ENCODE results near the gene PHOSPHO1. TPM values are rescaled to one million over a fixed set of nuclear protein-coding genes. Genes with fewer than 3 reads are reported as not detected.

PHOSPHO1 gene
- total RNA-seq, 1 experiment from 2014 or later: not detected

- no peaks in the 10 kb centered on the region for H3K4me1 Mint-ChIP-seq (ENCODE audit: insufficient read depth, unreplicated experiment)
- peaks cover 15% of the 10 kb centered on the region for H3K36me3 Mint-ChIP-seq (ENCODE audit: insufficient read depth, unreplicated experiment)
- peak; percentile 34 for DNase-seq (ENCODE audit: unreplicated experiment)
- H3K9me3 Mint-ChIP-seq (ENCODE audit: unreplicated experiment): no peaks in the 10 kb centered on the region
- POLR2A ChIA-PET: interaction anchor here (0.7 to 2.7 kb wide), 2 partner anchors 63 to 92 kb away, joined by 3 to 14 read pairs; no protein-coding TSS in a partner anchor
- H3K27me3 Mint-ChIP-seq (ENCODE audit: insufficient read depth, unreplicated experiment): no peaks in the 10 kb centered on the region
- H3K27ac Mint-ChIP-seq (ENCODE audit: low read depth, unreplicated experiment): peak overlapping the region; percentile 96
- intact Hi-C loops (cut with micrococcal nuclease): loop anchor here (5.0 to 10.0 kb wide), 2 partner anchors 139 to 286 kb away; partner anchors contain the start of gene UBE2Z
- CTCF ChIA-PET: interaction anchor here (0.6 kb wide), 1 partner anchor 278 kb away, joined by 3 read pairs; no protein-coding TSS in a partner anchor
- no peak for TF ChIP-seq CTCF (IDR thresholded peaks at IDR 0.05; ENCODE audit: unreplicated experiment)
- BruUV-seq (replicated peaks): no TSS peak
- peak overlapping the region; percentile 96 for H3K4me3 Mint-ChIP-seq (ENCODE audit: unreplicated experiment)
These were observed 36.9 kb downstream of the PHOSPHO1 start for GRCh38 chr17:49193513-49194296.

GRCh38 chr17:49191917-49192741 lies 38.5 kb downstream of the PHOSPHO1 start:
- Mint-ChIP-seq H3K36me3 (ENCODE audit: insufficient read depth, unreplicated experiment) (peaks cover 15% of the 10 kb centered on the region), H3K9me3 (ENCODE audit: unreplicated experiment) (no peaks in the 10 kb centered on the region), H3K4me3 (ENCODE audit: unreplicated experiment) (peak overlapping the region; percentile 96), H3K27ac (ENCODE audit: low read depth, unreplicated experiment) (peak overlapping the region; percentile 96), H3K4me1 (ENCODE audit: insufficient read depth, unreplicated experiment) (no peaks in the 10 kb centered on the region), H3K27me3 (ENCODE audit: insufficient read depth, unreplicated experiment) (no peaks in the 10 kb centered on the region)
- DNase-seq (ENCODE audit: unreplicated experiment): peak; percentile 93
- CTCF ChIA-PET: interaction anchor here (0.5 to 1.6 kb wide), 8 partner anchors 9 to 512 kb away, joined by 3 to 7 read pairs (median 3); no protein-coding TSS in a partner anchor
- POLR2A ChIA-PET: interaction anchor here (0.5 to 3.5 kb wide), 21 partner anchors 12 to 1161 kb away, joined by 3 to 28 read pairs (median 5); partner anchors contain the start of genes ATP5MC1 and SNF8
- TSS peak; percentile 98 for BruUV-seq (replicated peaks)
- peak; percentile 21 for TF ChIP-seq CTCF (IDR thresholded peaks at IDR 0.05; ENCODE audit: unreplicated experiment)
- intact Hi-C loops (cut with micrococcal nuclease): loop anchor here (5.0 to 10.0 kb wide), 2 partner anchors 137 to 285 kb away; partner anchors contain the start of gene UBE2Z

- CTCF ChIA-PET: interaction anchor here (0.5 to 1.6 kb wide), 6 partner anchors 9 to 511 kb away, joined by 3 to 7 read pairs (median 4); no protein-coding TSS in a partner anchor
These were observed 39.1 kb downstream of the PHOSPHO1 start for GRCh38 chr17:49191409-49191916.

More at GRCh38 chr17:49191409-49191916, 39.1 kb downstream of the PHOSPHO1 start:
- no peaks in the 10 kb centered on the region for H3K9me3 Mint-ChIP-seq (ENCODE audit: unreplicated experiment)
- POLR2A ChIA-PET: interaction anchor here (0.5 to 3.5 kb wide), 18 partner anchors 11 to 1160 kb away, joined by 3 to 28 read pairs (median 5); partner anchors contain the start of genes ATP5MC1 and SNF8
- intact Hi-C loops (cut with micrococcal nuclease): loop anchor here (5.0 to 10.0 kb wide), 2 partner anchors 137 to 284 kb away; partner anchors contain the start of gene UBE2Z
- H3K27ac Mint-ChIP-seq (ENCODE audit: low read depth, unreplicated experiment): peak overlapping the region; percentile 96
- no peaks in the 10 kb centered on the region for H3K27me3 Mint-ChIP-seq (ENCODE audit: insufficient read depth, unreplicated experiment)
- H3K4me1 Mint-ChIP-seq (ENCODE audit: insufficient read depth, unreplicated experiment): no peaks in the 10 kb centered on the region
- DNase-seq (ENCODE audit: unreplicated experiment): no peak
- peak overlapping the region; percentile 96 for H3K4me3 Mint-ChIP-seq (ENCODE audit: unreplicated experiment)
- peaks cover 15% of the 10 kb centered on the region for H3K36me3 Mint-ChIP-seq (ENCODE audit: insufficient read depth, unreplicated experiment)
- no peak for TF ChIP-seq CTCF (IDR thresholded peaks at IDR 0.05; ENCODE audit: unreplicated experiment)
- no TSS peak for BruUV-seq (replicated peaks)
